Epithelial cell of proximal tubule (primary cell): ENCODE data around the gene KRTAP12-1. TPM values are rescaled to one million over a fixed set of nuclear protein-coding genes. Genes with fewer than 3 reads are reported as not detected.
"Not testable (repeated sequence)": the region's sequence is repeated elsewhere in the genome, so short reads cannot be mapped to it uniquely, and the experiment has no call there.

Experiments
- DNase-seq: peaks from one replicate; pipeline ENCODE4 v3.0.0-alpha.2; 2011; ENCODE audit warnings: low read depth
- H3K4me3 ChIP-seq: 2 replicates; pipeline ENCODE4 v1.5.1; 2011; ENCODE audit warnings: low read depth, mild to moderate bottlenecking, low read length
- total RNA-seq: library from RNA; depleted of rRNA; stranded (reverse); fragments of >200 nt; gene quantifications from 2 replicates; pipeline ENCODE4 v1.2.3, GENCODE V29; 2015
- TF ChIP-seq, protein P1 (sequence below): conservative IDR thresholded peaks from 2 replicates; pipeline ENCODE4 v1.5.1; 2012; ENCODE audit warnings: low read depth, mild to moderate bottlenecking, low read length

KRTAP12-1 gene
- total RNA-seq, 1 donor from 2014 or later = not detected

DNA sequence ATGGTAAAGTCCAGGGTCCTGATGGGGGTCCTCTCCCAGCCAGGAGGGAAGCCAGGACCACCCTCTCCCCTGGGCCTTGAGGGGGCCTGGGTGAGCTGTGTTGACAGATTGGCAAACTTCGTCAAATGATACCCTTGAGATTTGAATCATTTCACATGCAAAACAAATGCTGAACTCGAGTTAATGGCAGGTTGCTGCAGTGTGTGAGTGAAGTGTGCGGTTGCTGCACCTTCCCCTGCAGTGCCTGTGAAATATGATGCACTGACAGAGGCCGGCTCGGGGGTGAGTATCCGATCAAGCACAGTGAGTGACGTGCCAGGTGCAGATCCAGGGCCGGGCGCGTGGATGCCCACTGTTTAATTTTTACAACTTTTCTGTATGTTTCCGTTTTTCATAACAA lies 5.7 kb upstream of the KRTAP12-1 start:
- no peak overlapping the region for H3K4me3 ChIP-seq
- TF ChIP-seq, protein P1, sequence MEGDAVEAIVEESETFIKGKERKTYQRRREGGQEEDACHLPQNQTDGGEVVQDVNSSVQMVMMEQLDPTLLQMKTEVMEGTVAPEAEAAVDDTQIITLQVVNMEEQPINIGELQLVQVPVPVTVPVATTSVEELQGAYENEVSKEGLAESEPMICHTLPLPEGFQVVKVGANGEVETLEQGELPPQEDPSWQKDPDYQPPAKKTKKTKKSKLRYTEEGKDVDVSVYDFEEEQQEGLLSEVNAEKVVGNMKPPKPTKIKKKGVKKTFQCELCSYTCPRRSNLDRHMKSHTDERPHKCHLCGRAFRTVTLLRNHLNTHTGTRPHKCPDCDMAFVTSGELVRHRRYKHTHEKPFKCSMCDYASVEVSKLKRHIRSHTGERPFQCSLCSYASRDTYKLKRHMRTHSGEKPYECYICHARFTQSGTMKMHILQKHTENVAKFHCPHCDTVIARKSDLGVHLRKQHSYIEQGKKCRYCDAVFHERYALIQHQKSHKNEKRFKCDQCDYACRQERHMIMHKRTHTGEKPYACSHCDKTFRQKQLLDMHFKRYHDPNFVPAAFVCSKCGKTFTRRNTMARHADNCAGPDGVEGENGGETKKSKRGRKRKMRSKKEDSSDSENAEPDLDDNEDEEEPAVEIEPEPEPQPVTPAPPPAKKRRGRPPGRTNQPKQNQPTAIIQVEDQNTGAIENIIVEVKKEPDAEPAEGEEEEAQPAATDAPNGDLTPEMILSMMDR = no peak
- DNase-seq = no peak

DNA sequence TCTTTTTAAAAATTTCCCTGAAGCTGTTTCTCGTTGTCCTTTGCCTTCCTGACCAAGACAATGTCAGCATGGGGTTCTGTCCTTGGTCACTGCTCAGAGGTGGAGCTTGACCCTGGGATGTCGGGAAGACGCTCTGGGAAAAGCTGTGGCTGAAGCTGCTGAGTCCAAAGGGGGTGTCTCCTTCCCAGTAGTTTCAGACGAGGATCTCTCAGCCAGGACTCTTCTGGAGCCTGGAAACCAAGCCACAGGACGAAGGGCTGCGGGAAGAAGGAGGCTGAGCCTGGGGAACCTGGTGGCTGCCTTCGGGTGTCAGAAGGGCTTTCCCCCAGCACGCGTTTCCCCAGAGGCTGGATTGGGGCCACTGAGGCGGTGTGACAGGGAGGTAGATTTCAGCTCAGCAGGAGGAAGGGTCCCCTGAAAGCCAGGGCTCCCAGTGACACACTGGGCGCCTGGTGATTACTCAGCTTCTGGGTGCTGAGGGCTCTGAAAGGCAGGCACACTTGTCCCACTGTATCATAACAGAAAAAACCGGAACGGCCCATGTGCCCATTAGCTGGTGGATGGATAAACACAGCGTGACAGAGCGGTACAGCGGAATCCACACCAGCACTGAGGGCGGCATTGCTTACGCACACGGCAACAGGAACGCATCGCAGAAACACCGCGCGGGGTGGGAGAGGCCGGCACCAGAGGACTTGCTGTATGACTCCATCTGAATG lies 5.0 kb upstream of the KRTAP12-1 start:
- no peak overlapping the region for H3K4me3 ChIP-seq
- DNase-seq = no peak
- TF ChIP-seq, protein P1 = no peak

DNA sequence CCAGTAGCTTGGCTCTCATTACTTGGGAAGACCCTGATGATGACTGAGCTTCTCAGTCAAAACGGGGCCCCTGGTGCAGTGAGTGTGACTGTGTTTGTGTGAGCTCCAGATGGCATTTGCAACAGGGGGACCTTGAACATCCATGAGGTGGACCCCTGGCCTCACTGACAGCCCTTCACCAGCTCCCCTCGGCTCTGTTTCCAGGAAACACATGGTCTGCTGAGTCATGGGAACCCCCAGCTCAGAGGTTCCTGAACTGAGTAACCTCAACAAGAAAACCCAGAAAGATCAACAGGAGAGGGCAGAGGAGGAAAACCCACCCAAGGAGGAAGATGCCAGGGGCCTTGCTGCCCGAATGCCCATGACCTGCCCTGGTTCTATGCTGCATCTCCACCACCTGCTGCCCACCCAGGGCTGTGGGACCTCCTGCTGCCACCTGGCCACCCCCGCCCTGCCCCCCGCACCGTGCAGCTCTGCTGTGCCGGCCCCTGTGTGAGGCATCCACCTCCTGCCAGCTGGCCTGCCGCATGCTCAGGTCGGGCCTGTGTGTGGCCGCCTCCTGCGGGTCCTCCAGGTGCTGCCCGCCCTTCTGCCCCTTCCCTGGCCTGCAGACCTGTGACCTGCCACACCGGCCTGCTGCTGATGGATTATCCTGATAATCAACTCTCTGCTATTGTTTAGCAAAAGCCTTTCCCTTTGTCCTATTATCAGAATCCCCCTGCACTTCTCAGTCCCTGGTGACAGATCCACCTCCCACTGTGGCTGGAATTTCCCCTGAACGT lies 4.2 kb upstream of the KRTAP12-1 start:
- H3K4me3 ChIP-seq = no peak overlapping the region
- TF ChIP-seq, protein P1 = no peak
- no peak for DNase-seq

DNA sequence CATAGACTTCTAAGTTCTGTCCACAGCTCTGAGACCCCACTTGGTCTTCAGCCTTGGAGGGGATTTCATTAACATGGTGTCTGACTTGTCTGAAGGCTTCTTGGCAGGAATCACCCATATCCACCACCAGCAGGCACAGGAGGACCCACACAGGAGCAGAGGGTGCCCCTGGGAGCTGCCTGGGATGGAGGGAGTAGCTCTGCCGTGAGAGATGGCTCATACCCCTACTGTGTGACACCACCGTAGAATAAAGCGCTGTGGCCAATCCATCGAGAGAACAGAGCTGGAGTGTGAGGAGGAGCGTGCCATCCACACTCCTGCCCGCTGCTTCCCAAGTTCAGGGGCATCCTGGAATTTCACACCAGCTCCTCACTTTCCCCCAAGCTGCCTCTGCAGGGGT lies 3.1 kb upstream of the KRTAP12-1 start:
- DNase-seq, H3K4me3 ChIP-seq: not testable (repeated sequence)

DNA sequence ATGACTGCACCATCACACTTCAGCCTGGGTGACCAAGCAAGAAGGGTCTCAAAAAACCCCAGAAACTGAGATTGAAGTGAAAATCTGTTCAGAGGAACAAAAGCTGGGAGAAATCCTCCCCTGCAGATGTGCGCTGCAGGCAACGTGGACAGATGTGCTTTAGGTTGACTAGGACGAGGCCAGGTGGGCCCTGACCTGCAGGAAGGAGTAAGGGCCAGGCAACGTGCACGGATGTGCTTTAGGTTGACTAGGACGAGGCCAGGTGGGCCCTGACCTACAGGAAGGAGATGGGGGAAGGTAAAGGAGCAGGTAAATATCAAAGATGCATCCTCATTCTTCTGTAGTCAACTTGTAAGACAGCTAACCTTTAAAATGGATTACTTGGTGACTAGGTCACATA lies 2.5 kb upstream of the KRTAP12-1 start:
- H3K4me3 ChIP-seq = no peak overlapping the region
- DNase-seq = no peak
- TF ChIP-seq, protein P1 = no peak

DNA sequence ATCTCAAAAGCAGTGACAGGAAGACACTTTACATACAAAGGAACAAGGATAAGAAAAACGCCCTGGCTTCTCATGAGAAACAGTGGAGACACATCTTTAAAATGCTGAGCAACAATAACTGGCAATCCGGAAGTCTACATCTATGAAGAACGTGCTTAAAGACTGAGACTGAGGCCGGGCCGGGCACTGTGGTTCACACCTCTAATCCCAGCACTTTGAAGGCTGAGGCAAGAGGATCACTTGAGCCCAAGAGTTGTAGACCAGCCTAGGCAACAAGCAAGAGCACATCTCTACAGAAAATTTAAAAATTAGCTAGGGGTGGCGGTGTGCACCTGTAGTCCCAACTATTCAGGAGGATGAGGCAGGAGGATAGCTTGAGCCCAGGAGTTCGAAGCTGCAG lies 2.1 kb upstream of the KRTAP12-1 start:
- TF ChIP-seq, protein P1 = no peak
- no peak for DNase-seq
- H3K4me3 ChIP-seq = no peak overlapping the region

DNA sequence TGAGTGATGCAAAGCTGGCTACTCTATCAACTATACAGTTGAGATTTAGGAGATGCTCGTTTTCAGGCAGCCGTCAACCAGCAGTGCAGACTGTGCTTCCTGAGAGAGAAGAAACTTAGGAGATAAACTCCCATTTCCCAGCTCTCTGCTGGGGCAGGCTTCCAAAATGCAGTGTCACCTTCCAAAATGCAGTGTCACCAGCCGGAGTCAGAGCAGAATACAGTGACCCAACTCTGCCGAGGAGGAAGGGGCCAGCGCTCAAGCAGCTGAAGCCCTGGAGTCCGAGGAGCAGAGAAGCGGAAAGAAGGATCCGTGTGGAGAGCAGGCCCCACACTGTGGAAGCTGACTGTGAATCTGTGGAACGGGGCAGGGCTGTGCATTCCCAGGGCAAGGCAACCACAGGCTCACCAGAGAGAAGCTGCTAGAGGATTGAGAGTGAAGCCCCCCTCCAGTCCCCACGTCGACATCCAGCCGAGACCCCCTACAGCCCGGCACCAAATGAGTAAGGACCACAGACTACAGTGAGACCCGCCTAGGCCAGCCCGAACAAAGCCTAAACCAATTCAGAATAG lies 703 bp upstream of the KRTAP12-1 start:
- no peak overlapping the region for H3K4me3 ChIP-seq
- TF ChIP-seq, protein P1 = no peak
- DNase-seq = no peak
